ENCODE data around the gene UBE2J2. TPM values are rescaled to one million over a fixed set of nuclear protein-coding genes. Genes with fewer than 3 reads are reported as not detected.

The UBE2J2 gene
- polyA plus RNA-seq, 2 of the 4 experiments (the other 2 are of a cell fraction) = 21.2 to 36.2 TPM

DNA sequence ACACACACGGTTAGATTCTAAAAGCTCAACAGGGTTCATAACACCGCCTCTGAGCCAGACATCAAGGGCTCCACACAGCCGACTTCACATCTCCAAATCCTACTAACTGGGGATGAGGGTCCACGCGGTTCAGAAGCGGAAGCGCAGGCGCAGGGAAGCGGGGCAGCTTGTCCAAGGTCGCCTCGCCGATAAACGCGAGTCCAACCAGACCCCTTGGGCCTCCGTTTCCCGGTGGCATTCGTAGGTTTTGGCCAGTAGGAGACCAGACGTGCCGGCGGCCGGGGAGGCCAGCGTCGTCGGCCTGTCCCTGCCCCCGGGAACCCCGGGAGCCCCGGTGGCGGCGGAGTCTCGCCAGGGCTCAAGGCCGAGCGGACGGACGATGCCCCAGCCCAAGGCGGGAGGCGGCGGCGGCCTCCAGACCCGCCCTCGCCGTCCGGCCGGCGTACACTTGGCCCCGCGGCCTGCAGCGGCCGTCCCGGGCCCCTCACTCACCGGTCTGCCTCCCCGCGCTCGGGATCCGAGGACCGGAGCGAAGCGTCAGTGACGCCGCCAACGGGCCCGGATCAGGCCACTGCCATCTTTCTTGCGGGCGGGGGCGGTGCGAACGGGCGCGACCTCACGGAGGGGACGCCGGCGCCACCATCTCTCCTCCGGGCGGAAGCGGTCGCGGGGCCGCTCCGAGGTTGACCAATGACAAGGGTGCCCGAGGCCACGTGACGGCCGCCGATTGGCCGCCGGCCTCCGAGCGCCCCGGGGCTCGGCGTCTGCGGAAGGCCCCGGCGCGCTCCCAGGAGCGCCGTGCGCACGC, 42.0 kb downstream of the UBE2J2 start, which contains the start of gene SDF4 (continued):
- TF ChIP-seq, protein P1, sequence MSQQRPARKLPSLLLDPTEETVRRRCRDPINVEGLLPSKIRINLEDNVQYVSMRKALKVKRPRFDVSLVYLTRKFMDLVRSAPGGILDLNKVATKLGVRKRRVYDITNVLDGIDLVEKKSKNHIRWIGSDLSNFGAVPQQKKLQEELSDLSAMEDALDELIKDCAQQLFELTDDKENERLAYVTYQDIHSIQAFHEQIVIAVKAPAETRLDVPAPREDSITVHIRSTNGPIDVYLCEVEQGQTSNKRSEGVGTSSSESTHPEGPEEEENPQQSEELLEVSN (IDR thresholded peaks at IDR 0.05; ENCODE audit: borderline replicate concordance, low read depth) = peak; percentile 48; the same call in 1 of the 2 replicates
- TF ChIP-seq CBX2 (IDR thresholded peaks at IDR 0.05; ENCODE audit: borderline replicate concordance, low read depth) = no peak
- TF ChIP-seq ZNF302 (CRISPR knock-in tag; IDR thresholded peaks at IDR 0.05) = no peak
- TF ChIP-seq RFX5 (IDR thresholded peaks at IDR 0.05) = no peak
- TF ChIP-seq, protein P2, sequence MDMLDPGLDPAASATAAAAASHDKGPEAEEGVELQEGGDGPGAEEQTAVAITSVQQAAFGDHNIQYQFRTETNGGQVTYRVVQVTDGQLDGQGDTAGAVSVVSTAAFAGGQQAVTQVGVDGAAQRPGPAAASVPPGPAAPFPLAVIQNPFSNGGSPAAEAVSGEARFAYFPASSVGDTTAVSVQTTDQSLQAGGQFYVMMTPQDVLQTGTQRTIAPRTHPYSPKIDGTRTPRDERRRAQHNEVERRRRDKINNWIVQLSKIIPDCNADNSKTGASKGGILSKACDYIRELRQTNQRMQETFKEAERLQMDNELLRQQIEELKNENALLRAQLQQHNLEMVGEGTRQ (IDR thresholded peaks at IDR 0.05) = peak; percentile 89
- no peak for TF ChIP-seq GATA3 (IDR thresholded peaks at IDR 0.05; ENCODE audit: borderline replicate concordance)
- no peak for TF ChIP-seq ZC3H11A (IDR thresholded peaks at IDR 0.05)
- no peak for TF ChIP-seq NPAS2 (CRISPR knock-in tag; IDR thresholded peaks at IDR 0.05; ENCODE audit: borderline replicate concordance)
- no peak for TF ChIP-seq TP53 (CRISPR knock-in tag; IDR thresholded peaks at IDR 0.05)
- TF ChIP-seq MAFK (IDR thresholded peaks at IDR 0.05; ENCODE audit: partially characterized antibody) = no peak
- no peak for TF ChIP-seq EHMT2 (IDR thresholded peaks at IDR 0.05; ENCODE audit: low read depth)
- TF ChIP-seq JUN (IDR thresholded peaks at IDR 0.05) = peak; percentile 38 to 63; a peak in 3 of 5 replicates
- TF ChIP-seq TFCP2L1 (CRISPR knock-in tag; IDR thresholded peaks at IDR 0.05) = no peak
- no peak for TF ChIP-seq POLR2AphosphoS2 (conservative IDR thresholded peaks at IDR 0.05; ENCODE audit: low read length)
- TF ChIP-seq ESRRA (IDR thresholded peaks at IDR 0.05; ENCODE audit: borderline replicate concordance, low read length) = no peak
- no peak for TF ChIP-seq MAZ (IDR thresholded peaks at IDR 0.05; ENCODE audit: borderline replicate concordance, low read depth, low read length)
- no peak for TF ChIP-seq ZFP36 (IDR thresholded peaks at IDR 0.05; ENCODE audit: borderline replicate concordance, partially characterized antibody)
- no peak for TF ChIP-seq RAD21 (conservative IDR thresholded peaks at IDR 0.05 in 1 of 2, IDR thresholded peaks at IDR 0.05 in 1 of 2)
- TF ChIP-seq, protein P3, sequence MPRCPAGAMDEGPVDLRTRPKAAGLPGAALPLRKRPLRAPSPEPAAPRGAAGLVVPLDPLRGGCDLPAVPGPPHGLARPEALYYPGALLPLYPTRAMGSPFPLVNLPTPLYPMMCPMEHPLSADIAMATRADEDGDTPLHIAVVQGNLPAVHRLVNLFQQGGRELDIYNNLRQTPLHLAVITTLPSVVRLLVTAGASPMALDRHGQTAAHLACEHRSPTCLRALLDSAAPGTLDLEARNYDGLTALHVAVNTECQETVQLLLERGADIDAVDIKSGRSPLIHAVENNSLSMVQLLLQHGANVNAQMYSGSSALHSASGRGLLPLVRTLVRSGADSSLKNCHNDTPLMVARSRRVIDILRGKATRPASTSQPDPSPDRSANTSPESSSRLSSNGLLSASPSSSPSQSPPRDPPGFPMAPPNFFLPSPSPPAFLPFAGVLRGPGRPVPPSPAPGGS (IDR thresholded peaks at IDR 0.05) = no peak; the same call in 2 of the 3 replicates
- no peak for TF ChIP-seq FOSB (CRISPR knock-in tag; IDR thresholded peaks at IDR 0.05)
- TF ChIP-seq POLR2A (IDR thresholded peaks at IDR 0.05; ENCODE audit: low read length) = peak; percentile 83

DNA sequence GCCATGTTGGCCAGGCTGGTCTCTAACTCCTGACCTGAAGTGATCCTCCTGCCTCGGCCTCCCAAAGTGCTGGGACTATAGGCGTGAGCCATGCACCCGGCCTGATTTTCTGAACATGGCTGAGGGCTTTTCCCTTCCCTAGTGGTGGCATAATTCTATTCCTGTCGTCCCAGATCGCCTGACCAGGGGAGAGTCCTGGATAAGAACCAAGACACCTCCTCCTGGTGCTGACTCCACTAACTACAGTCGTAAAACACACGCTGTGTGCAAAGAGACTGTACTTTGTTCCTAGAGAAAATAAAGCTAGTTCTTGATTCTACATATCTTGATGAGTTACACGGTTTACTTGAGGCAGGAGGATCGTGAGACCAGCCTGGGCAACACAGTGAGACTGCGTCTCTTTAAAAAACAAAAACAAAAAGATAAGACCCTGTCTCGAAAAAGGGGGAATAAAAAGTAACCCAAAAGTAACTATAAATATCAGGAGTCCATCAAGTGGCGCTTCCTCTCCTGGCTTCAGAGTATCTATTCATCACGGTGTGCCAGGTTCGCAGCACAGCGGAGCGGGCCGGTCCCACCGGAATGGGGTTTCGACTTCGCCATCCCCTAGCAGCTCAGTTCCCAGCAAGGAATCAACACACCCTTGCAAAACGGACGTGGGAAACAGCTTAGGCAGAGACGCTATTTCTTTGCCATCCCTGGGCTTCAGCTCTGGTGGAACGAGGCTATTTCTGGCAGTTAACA, 42.8 kb downstream of the UBE2J2 start:
- FAIRE-seq (no peak), DNase-seq (ENCODE audit: low read depth in 1 of 2, low spot score in 1 of 2) (peak; percentile 64 to 68), ATAC-seq (peak; percentile 37 to 67; a peak in 5 of 6 replicates)
- ChIA-PET POLR2A (interaction anchor here (1.1 kb wide), 1 partner anchor 15 kb away, joined by 3 read pairs; no protein-coding TSS in a partner anchor), CTCF (interaction anchor here (0.7 to 2.4 kb wide), 8 partner anchors 61 to 246 kb away, joined by 3 to 17 read pairs (median 3); no protein-coding TSS in a partner anchor)
- H3K27ac ChIP-seq = peak overlapping the region; percentile 98 to 100
- H3K4me3 ChIP-seq = peak overlapping the region; percentile 97
- peak overlapping the region; percentile 98 for H3K4me2 ChIP-seq
- H3K9me3 ChIP-seq = no peaks in the 10 kb centered on the region
- H3K4me1 ChIP-seq = peaks cover 18% of the 10 kb centered on the region; the same call in 2 of the 3 replicates
- TF ChIP-seq SMC3 (IDR thresholded peaks at IDR 0.05) (peak; percentile 12; the same call in 1 of the 3 replicates), RAD21 (conservative IDR thresholded peaks at IDR 0.05 in 1 of 2, IDR thresholded peaks at IDR 0.05 in 1 of 2) (peak in 1 of 2 experiments; percentile 20; a peak in 1 of 5 replicates)
- TF ChIP-seq, protein P4, sequence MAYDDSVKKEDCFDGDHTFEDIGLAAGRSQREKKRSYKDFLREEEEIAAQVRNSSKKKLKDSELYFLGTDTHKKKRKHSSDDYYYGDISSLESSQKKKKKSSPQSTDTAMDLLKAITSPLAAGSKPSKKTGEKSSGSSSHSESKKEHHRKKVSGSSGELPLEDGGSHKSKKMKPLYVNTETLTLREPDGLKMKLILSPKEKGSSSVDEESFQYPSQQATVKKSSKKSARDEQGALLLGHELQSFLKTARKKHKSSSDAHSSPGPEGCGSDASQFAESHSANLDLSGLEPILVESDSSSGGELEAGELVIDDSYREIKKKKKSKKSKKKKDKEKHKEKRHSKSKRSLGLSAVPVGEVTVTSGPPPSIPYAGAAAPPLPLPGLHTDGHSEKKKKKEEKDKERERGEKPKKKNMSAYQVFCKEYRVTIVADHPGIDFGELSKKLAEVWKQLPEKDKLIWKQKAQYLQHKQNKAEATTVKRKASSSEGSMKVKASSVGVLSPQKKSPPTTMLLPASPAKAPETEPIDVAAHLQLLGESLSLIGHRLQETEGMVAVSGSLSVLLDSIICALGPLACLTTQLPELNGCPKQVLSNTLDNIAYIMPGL (CRISPR knock-in tag; IDR thresholded peaks at IDR 0.05; ENCODE audit: borderline replicate concordance) = no peak
- 11% methylated on average over 22 of the region's 24 CpGs for WGBS (ENCODE audit: missing lambda C conversion rate)
